KOPT-K1 (cell line): Measurements from ENCODE around the gene SERPIND1.
"Not testable (repeated sequence)": the region's sequence is repeated elsewhere in the genome, so short reads cannot be mapped to it uniquely, and the experiment has no call there.

Source experiments
- H3K27ac ChIP-seq: fragments of 200-600 bp; sonication (generic); 2 replicates; pipeline ENCODE4 v1.5.1; 2016; ENCODE audit warnings: antibody characterized with exemption, mild to moderate bottlenecking, low read depth, low read length; ENCODE audit not compliant: poor library complexity, severe bottlenecking
- H3K36me3 ChIP-seq: fragments of 200-600 bp; sonication (generic); 2 replicates; pipeline ENCODE4 v1.5.1; 2017; ENCODE audit warnings: antibody characterized with exemption, mild to moderate bottlenecking, low read length, moderate library complexity; ENCODE audit not compliant: insufficient read depth
- H3K9me3 ChIP-seq: fragments of 200-600 bp; sonication (generic); 2 replicates; pipeline ENCODE4 v1.5.1; 2017; ENCODE audit warnings: antibody characterized with exemption, low read length, mild to moderate bottlenecking; ENCODE audit not compliant: insufficient read depth, poor library complexity, severe bottlenecking

SERPIND1 gene

GRCh38 chr22:20805972-20806471, 32.1 kb downstream of the SERPIND1 start:
- Histone ChIP-seq H3K9me3 (no peaks in the 10 kb centered on the region), H3K36me3 (peaks cover 94% of the 10 kb centered on the region), H3K27ac (no peak overlapping the region)

DNA sequence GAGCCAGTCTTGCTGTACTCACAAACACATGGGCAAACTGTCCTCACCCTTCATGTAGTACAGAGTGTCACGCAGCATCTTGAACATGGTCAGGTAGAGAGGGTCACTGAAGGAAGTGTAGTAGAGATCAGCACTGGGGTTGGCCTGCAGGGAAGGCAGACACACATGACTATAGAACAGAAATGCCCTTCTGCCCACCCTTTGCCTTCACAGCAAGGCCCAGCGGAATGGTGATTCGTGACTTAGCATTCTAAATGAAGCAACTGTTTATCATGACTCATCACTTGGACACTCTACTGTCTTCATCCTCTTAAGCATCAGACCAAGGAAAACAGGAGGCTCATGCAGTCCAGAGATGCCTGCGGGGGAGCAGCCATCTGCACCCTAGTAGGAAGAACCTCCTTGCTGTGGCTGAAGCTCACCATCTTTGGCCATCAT, 33.4 kb downstream of the SERPIND1 start:
- H3K36me3 ChIP-seq = peaks cover 94% of the 10 kb centered on the region
- H3K27ac ChIP-seq = no peak overlapping the region
- no peaks in the 10 kb centered on the region for H3K9me3 ChIP-seq

DNA sequence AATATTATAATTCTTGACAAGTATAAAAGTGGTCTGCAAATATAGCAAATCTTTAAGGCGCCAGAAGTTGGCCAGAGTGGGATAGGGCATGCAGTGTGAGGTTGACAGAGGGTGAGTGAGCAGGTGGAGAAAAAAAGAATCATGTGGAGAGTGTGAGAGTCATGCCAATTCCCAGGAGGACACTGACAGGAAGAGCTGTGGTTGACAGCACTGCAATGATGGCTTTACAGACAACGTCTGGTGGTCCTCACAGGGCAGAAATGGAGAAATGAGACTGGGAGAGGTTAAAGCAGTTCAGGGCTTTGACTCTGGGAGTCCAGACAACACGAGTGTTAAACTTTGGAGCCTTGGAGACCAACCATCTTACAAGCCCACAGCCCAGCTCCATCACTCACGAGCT, 34.9 kb downstream of the SERPIND1 start:
- H3K36me3 ChIP-seq = peaks cover 94% of the 10 kb centered on the region
- H3K9me3 ChIP-seq = no peaks in the 10 kb centered on the region
- H3K27ac ChIP-seq = no peak overlapping the region

- Histone ChIP-seq H3K9me3 (no peaks in the 10 kb centered on the region), H3K36me3 (peaks cover 94% of the 10 kb centered on the region), H3K27ac (peak overlapping the region; percentile 44)
These were observed 35.7 kb downstream of the SERPIND1 start for GRCh38 chr22:20809538-20810185.

DNA sequence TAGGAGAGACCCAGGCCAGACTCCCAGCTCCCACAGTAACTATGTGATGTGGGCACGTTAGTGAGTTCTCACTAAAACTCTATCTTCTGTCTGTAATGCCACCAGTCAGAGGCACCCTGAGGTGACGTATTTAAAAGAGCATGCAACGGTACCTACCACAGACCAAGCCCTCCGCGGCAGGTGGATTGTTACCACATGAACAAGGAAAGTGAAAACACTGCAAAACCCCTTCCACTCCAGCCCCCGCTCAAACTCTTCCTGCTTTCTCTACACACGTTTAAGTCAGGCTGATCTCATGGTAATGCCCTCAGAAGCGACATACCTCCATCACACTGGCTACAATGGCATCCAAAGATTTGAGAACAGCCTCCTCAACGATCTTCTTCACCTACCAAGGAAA, 36.7 kb downstream of the SERPIND1 start:
- Histone ChIP-seq H3K27ac (peak overlapping the region; percentile 44), H3K9me3 (no peaks in the 10 kb centered on the region), H3K36me3 (peaks cover 93% of the 10 kb centered on the region)

GRCh38 chr22:20811171-20811570, 37.3 kb downstream of the SERPIND1 start:
- Histone ChIP-seq H3K9me3 (no peaks in the 10 kb centered on the region), H3K27ac (peak overlapping the region; percentile 44), H3K36me3 (peaks cover 92% of the 10 kb centered on the region)

DNA sequence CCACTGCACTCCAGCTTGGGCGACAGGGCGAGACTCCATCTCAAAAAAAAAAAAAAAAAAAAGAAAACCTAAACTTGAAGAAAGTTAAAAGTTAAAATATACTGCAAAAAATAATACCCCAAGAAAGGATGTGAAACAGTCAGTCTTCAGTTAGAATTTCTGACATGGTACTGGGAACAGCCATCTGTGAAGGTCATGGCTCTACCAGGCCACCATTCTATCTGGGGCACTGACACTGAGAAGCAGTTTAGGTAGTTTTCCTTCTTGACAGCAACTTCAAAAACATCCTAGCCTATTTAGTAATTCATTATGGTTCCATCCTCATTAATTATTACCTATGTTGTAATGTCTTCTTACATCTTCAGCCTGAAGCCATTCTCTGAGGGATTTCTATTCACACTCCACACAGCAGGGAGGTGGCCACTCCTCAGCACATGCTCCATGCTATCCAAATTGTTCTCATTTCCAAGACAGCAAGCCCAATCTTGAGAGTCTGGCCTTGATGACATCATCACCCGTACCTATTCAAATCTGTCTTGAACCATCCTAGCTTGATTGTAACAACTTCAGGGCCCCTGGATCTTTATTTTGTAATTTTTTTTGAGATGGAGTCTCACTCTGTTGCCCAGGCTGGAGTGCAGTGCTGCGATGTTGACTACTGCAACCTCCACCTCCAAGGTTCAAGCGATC, 38.2 kb downstream of the SERPIND1 start:
- peaks cover 92% of the 10 kb centered on the region for H3K36me3 ChIP-seq

DNA sequence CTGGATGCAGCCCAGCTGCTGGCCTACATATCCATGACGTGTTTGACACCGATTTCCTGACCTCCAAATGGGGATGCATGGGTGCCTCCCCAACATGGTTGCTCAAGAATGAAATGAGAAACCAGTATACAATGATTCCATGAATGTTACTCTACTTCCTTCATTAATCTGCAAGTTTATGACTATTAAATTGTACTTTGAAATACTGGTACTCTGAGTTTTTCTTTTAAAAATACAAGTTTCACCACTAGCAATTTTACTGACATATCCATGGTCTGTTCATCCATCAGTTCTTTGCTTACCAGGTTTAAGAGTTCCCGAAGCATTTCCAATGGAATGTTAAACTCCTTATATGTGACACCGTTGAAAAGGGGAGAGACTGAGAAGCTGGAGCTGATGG, 39.1 kb downstream of the SERPIND1 start:
- Histone ChIP-seq H3K9me3 (no peaks in the 10 kb centered on the region), H3K27ac (no peak overlapping the region), H3K36me3 (peaks cover 92% of the 10 kb centered on the region)

More for the DNA sequence above, 38.2 kb downstream of the SERPIND1 start:
- Histone ChIP-seq H3K27ac (no peak overlapping the region), H3K9me3 (no peaks in the 10 kb centered on the region)

GRCh38 chr22:20814221-20814808, 40.4 kb downstream of the SERPIND1 start:
- H3K36me3 ChIP-seq = peaks cover 93% of the 10 kb centered on the region
- no peak overlapping the region for H3K27ac ChIP-seq
- H3K9me3 ChIP-seq = no peaks in the 10 kb centered on the region

DNA sequence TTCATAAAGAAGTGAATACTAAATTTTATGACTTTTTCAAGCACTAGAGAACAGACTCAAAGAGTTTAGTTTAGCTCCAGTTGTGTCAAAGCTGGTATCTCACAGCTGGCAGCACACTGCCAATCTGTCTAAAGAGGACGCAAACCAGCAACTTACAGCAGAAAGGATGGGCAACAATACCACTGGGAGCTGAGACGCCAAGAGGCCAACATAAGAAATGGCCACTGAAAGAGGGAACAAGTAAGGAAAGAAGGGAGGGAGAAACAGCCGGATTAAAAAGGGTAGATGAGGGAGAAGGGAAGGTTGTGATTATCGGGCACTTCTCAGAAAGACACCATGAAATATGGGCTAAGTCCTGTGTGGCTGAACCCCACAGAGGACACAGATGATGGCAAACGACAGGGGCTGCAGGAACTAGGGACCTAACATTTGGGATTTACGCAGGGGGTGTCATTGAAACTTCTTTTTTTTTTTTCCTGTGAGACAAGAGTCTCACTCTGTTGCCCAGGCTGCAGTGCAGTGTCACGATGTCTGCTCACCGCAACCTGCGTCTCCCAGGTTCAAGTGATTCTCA, 41.7 kb downstream of the SERPIND1 start:
- H3K27ac ChIP-seq = no peak overlapping the region
- H3K36me3 ChIP-seq = peaks cover 94% of the 10 kb centered on the region
- H3K9me3 ChIP-seq = no peaks in the 10 kb centered on the region

DNA sequence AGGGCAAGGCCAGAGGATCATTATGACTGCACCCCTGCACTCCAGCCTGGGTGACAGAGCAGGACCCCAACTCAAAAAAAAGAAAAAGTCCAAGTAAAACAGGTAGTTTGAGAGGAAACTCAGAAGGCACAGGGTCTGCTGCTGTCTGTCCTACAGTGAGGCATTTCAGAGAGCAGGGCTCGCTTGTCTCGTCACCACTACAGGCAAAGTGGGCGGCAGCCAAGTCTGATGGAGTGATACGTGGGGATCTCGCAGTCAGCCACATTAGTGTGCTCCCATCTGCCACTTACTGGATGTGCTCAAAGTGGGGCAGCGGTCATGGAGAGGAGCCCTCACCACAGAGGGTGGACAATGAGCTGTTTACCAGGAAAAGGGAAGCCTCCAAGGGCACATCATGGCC, 42.6 kb downstream of the SERPIND1 start:
- Histone ChIP-seq H3K27ac (no peak overlapping the region), H3K36me3 (peaks cover 94% of the 10 kb centered on the region), H3K9me3 (no peaks in the 10 kb centered on the region)

DNA sequence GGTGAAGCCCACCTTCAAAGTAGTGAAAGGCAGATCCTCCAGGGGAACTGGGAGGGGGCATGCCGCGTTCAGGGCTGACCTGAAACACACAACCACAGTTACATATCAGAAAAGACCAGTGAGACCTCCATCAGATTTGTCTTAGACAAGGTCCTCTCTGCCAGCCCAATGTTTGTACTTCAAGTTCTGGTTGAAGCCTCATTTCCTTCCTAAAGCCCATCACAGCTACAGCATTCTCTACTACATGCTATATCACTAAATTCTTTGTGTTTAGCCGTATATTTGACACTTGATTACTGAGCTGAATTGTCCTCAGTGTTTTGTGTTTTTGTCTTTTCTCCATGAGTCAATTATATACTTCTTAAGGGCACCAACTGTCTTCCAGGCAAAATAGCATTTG, 44.6 kb downstream of the SERPIND1 start:
- H3K27ac ChIP-seq = no peak overlapping the region
- peaks cover 94% of the 10 kb centered on the region for H3K36me3 ChIP-seq
- H3K9me3 ChIP-seq = no peaks in the 10 kb centered on the region

DNA sequence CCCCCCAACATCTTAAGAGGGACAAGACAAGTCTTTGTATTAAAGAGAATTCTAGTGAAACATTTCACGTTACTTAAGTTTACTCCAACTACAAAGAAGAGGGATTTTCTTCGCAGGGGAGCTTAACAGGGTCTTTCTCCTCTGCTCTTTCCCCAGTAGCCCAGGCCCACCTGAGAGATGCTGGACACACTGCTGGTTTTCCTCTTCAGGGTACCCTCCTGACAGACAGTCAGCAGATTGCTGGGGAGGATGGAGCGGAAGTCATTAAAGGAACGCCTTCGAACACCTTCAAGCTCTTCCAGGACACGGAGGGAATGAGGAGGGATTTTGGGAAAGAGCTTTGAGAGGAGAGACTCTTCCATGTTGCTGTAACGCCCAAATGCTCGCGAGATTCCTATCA, 45.6 kb downstream of the SERPIND1 start:
- Histone ChIP-seq H3K27ac (no peak overlapping the region), H3K36me3 (peaks cover 94% of the 10 kb centered on the region), H3K9me3 (no peaks in the 10 kb centered on the region)

DNA sequence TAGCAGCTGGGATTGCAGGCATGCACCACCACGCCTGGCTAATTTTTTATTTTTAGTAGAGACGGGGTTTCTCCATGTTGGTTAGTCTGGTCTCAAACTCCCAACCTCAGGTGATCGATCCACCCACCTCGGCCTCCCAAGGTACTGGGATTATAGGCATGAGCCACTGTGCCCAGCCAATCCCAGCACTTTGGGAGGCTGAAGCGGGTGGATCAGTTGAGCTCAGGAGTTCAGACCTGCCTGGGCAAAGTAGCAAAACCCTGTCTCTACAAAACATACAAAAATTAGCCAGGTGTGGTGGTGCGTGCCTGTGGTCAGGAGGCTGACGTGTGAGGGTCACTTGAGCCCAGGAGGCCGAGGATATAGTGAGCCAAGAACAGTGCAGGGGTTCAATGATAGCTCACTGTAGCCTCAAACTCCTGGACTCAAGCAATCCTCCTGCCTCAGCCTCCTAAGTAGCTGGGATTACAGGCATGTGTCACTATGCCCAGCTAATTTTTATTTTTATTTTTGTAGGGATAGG, 47.9 kb downstream of the SERPIND1 start:
- not testable (repeated sequence) for H3K27ac ChIP-seq, H3K9me3 ChIP-seq
- peaks cover 94% of the 10 kb centered on the region for H3K36me3 ChIP-seq

- no peak overlapping the region for H3K27ac ChIP-seq
- no peaks in the 10 kb centered on the region for H3K9me3 ChIP-seq
- peaks cover 94% of the 10 kb centered on the region for H3K36me3 ChIP-seq
These were observed 48.3 kb downstream of the SERPIND1 start for GRCh38 chr22:20822240-20822639.
